Adrenal gland (tissue), 5 donors: ENCODE measurements around the gene TMEM100.

Source experiments
- CTCF ChIP-seq, 6 experiments: fragments of 450-650 bp in 4 of 6; fragments of 200-600 bp in 2 of 6; sonication (generic) in 1 of 6; IDR thresholded peaks; 1 replicate in 5 of 6; 2 replicates in 1 of 6; pipeline versions ENCODE4 v1.5.1 to v1.8.0; 2016 to 2021; ENCODE audit warnings: antibody characterized with exemption in 6 of 6, mild to moderate bottlenecking in 2 of 6, moderate library complexity in 1 of 6
- POLR2A ChIP-seq, 2 donors: fragments of 450-650 bp; IDR thresholded peaks; one replicate each; pipeline ENCODE4 v1.6.1; 2017; ENCODE audit warnings: antibody characterized with exemption in 2 of 2, mild to moderate bottlenecking in 2 of 2, moderate library complexity in 1 of 2
- donor health status: DM: no; HTN: no; CAD: no.

DNA sequence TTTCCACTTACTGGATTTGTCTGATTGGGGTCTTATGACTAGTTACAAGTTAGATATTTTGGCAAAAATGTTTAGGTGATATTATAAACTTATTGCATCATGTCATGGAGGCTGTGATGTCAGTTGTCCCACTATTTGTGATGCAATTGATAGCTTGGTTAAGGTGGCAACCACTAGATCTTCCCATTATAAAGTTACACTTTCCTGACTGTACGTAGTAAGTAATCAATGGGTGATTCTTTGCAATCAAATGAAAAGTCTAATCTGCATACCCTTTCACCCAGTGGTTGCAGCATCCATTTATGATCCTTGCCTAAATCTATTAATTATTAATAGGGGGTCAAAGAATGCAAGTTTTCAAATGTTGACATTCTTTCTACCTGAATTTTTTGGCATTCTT, 23.8 kb upstream of the TMEM100 start:
- TF ChIP-seq CTCF (IDR thresholded peaks at IDR 0.05): no peak
- TF ChIP-seq POLR2A (IDR thresholded peaks at IDR 0.05): no peak
